Breast epithelium (tissue), 4 donors: ENCODE data around the gene ANKS1B. TPM values are rescaled to one million over a fixed set of nuclear protein-coding genes. Genes with fewer than 3 reads are reported as not detected.
"Not testable (repeated sequence)": the region's sequence is repeated elsewhere in the genome, so short reads cannot be mapped to it uniquely, and the experiment has no call there.

Source experiments
- DNase-seq, 2 donors: peaks; one replicate each; pipeline ENCODE4 v3.0.0-alpha.2; 2019; ENCODE audit warnings: low spot score in 2 of 2
- H3K27ac ChIP-seq, 2 donors: fragments of 200-600 bp; sonication (generic) in 1 of 2; one replicate each; pipeline ENCODE4 v1.5.1; 2016 to 2019; ENCODE audit warnings: mild to moderate bottlenecking in 1 of 2
- H3K27me3 ChIP-seq, 2 donors: fragments of 200-600 bp; sonication (generic) in 1 of 2; one replicate each; pipeline versions ENCODE4 v1.5.1 to v1.6.0; 2017 to 2019; ENCODE audit warnings: control low read depth in 1 of 2, mild to moderate bottlenecking in 1 of 2
- H3K36me3 ChIP-seq: fragments of 200-600 bp; one replicate; pipeline ENCODE4 v1.5.1; 2019
- H3K4me1 ChIP-seq, 2 donors: fragments of 200-600 bp; sonication (generic); one replicate each; pipeline ENCODE4 v1.5.1; 2016 to 2019; ENCODE audit warnings: control low read depth in 1 of 2
- H3K4me3 ChIP-seq, 3 donors: fragments of 200-600 bp; sonication (generic); 1 replicate in 2 of 3; 2 replicates in 1 of 3; pipeline ENCODE4 v1.5.1; 2016 to 2019; ENCODE audit warnings: mild to moderate bottlenecking in 3 of 3, moderate library complexity in 2 of 3
- H3K9me3 ChIP-seq, 2 donors: fragments of 200-600 bp; sonication (generic) in 1 of 2; one replicate each; pipeline ENCODE4 v1.5.1; 2016 to 2019; ENCODE audit warnings: control low read depth in 1 of 2
- POLR2A ChIP-seq: fragments of 450-650 bp; IDR thresholded peaks from one replicate; pipeline ENCODE4 v1.6.1; 2016; ENCODE audit warnings: antibody characterized with exemption, mild to moderate bottlenecking, moderate library complexity
- POLR2AphosphoS5 ChIP-seq, 3 donors: sonication (generic); formaldehyde crosslinking; IDR thresholded peaks; one replicate each; pipeline ENCODE4 v1.6.1; 2017; ENCODE audit warnings: antibody characterized with exemption in 3 of 3
- intact Hi-C: fragments of 100-400 bp; cut with DNase I; formaldehyde crosslinking; loops from one replicate; pipeline ENCODE4 v1.15.1; 2023; ENCODE audit warnings: low total_unique reads
- total RNA-seq, 3 donors: library from RNA; depleted of rRNA; stranded (reverse); fragments of >200 nt; gene quantifications; one replicate each; pipeline ENCODE4 v1.1.0, GENCODE V29; 2016
- TF ChIP-seq, protein P1 (sequence below), 3 donors: fragments of 450-650 bp; IDR thresholded peaks; one replicate each; pipeline ENCODE4 v1.5.1; 2016 to 2017; ENCODE audit warnings: antibody characterized with exemption in 3 of 3, mild to moderate bottlenecking in 3 of 3, moderate library complexity in 3 of 3

ANKS1B gene
- total RNA-seq, 3 donors from 2014 or later: 16.6 to 115 (median 32.4) TPM

- Histone ChIP-seq H3K4me3 (no peak overlapping the region), H3K27ac (no peak overlapping the region), H3K9me3 (no peaks in the 10 kb centered on the region), H3K4me1 (no peaks in the 10 kb centered on the region), H3K36me3 (no peaks in the 10 kb centered on the region), H3K27me3 (no peaks in the 10 kb centered on the region)
- no peak for DNase-seq
- TF ChIP-seq, protein P1, sequence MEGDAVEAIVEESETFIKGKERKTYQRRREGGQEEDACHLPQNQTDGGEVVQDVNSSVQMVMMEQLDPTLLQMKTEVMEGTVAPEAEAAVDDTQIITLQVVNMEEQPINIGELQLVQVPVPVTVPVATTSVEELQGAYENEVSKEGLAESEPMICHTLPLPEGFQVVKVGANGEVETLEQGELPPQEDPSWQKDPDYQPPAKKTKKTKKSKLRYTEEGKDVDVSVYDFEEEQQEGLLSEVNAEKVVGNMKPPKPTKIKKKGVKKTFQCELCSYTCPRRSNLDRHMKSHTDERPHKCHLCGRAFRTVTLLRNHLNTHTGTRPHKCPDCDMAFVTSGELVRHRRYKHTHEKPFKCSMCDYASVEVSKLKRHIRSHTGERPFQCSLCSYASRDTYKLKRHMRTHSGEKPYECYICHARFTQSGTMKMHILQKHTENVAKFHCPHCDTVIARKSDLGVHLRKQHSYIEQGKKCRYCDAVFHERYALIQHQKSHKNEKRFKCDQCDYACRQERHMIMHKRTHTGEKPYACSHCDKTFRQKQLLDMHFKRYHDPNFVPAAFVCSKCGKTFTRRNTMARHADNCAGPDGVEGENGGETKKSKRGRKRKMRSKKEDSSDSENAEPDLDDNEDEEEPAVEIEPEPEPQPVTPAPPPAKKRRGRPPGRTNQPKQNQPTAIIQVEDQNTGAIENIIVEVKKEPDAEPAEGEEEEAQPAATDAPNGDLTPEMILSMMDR (IDR thresholded peaks at IDR 0.05): no peak
- no peak for TF ChIP-seq POLR2A
- intact Hi-C loops: no loop called here
Measured at GRCh38 chr12:99332936-99333591, 651.7 kb downstream of the ANKS1B start.

DNA sequence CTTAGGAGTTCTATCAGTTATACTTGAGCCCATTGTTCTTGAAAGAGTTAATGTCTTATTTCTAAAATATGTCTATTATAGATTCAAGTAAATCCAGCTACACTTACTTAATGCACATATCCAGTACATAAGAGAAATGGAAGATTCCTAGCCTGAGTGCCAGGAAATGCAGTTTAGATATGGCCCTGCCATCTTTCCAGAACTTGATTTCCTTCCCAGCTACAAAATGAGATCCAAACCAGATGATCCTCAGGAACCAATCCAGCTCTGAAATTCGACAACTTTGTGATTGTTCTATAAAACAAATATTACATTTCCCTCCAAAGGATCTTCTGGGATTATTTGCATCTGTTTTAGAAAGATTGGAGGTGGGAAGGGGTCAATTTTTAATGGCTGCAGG is 654.5 kb downstream of the ANKS1B start:
- TF ChIP-seq POLR2A (no peak), POLR2AphosphoS5 (IDR thresholded peaks at IDR 0.05) (no peak)
- TF ChIP-seq, protein P1 (IDR thresholded peaks at IDR 0.05): no peak
- intact Hi-C loops: no loop called here
- Histone ChIP-seq H3K4me1 (no peaks in the 10 kb centered on the region), H3K9me3 (no peaks in the 10 kb centered on the region), H3K27me3 (no peaks in the 10 kb centered on the region), H3K27ac (no peak overlapping the region), H3K36me3 (no peaks in the 10 kb centered on the region), H3K4me3 (no peak overlapping the region)
- no peak for DNase-seq

DNA sequence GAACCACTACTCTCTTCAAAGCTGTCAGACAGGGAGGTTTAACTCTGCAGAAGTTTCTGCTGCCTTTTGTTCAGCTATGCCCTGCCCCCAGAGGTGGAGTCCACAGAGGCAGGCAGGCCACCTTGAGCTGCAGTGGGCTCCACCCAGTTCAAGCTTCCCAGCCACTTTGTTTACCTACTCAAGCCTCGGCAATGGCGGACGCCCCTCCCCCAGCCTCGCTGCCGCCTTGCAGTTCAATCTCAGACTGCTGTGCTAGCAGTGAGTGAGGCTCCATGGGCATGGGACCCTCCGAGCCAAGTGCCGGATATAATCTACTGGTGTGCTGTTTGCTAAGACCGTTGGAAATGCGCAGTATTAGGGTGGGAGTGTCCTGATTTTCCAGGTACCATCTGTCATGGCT is 663.5 kb downstream of the ANKS1B start:
- H3K9me3 ChIP-seq, H3K4me1 ChIP-seq, intact Hi-C loops, DNase-seq, H3K27ac ChIP-seq, H3K27me3 ChIP-seq, H3K4me3 ChIP-seq, H3K36me3 ChIP-seq: not testable (repeated sequence)

DNA sequence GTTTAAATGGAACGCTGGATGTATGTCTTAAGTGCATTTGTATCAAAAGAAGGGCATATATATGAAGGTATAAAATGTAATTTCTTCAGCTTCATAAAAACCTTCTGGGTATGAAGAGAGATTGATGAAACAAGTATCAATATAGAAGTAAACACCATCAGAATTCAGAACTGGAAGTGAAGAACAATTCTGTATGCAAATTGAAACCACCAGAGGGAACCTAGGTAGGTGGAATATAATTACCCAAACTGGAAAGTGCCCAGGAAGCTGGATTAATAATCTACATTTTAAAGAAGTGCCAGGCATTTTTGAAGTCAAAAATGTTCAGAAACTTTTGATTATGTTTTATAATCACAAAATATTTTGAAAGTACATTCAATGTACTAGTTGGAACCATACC is 673.4 kb downstream of the ANKS1B start:
- TF ChIP-seq POLR2A: no peak
- no peak for TF ChIP-seq POLR2AphosphoS5 (IDR thresholded peaks at IDR 0.05)
- TF ChIP-seq, protein P1 (IDR thresholded peaks at IDR 0.05): no peak

DNA sequence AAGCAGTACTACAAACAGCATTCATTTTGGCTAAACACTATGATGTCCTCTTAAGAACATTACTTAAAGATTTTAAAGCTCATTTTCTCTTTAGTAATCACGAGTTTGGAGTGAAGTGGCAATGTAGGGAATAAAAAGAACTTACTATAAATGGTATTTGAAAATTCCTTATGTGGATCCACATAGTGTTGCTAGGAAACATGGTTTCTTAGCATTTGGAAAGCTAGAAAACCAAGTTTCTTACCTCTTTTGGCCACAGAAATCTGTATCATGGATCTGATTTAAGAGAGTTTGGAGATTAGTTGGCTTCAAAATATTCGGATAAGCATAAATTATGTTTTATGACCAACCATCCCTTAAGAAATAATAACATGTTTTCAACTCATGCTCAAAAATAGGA is 674.9 kb downstream of the ANKS1B start:
- H3K27ac ChIP-seq: no peak overlapping the region
- intact Hi-C loops: loop anchor here (5.0 kb wide), 1 partner anchor 238 kb away; no protein-coding TSS in a partner anchor
- no peaks in the 10 kb centered on the region for H3K4me1 ChIP-seq
- DNase-seq: no peak
- H3K36me3 ChIP-seq: no peaks in the 10 kb centered on the region
- H3K27me3 ChIP-seq: no peaks in the 10 kb centered on the region
- peaks cover 9 to 11% of the 10 kb centered on the region in 2 donors for H3K9me3 ChIP-seq
- no peak for TF ChIP-seq POLR2AphosphoS5 (IDR thresholded peaks at IDR 0.05)
- TF ChIP-seq, protein P1 (IDR thresholded peaks at IDR 0.05): no peak
- H3K4me3 ChIP-seq: no peak overlapping the region

More for the DNA sequence above, 673.4 kb downstream of the ANKS1B start:
- H3K36me3 ChIP-seq: no peaks in the 10 kb centered on the region
- no peak for DNase-seq
- peaks cover 11 to 12% of the 10 kb centered on the region in 2 donors for H3K9me3 ChIP-seq
- no peak overlapping the region for H3K4me3 ChIP-seq
- no peak overlapping the region for H3K27ac ChIP-seq
- intact Hi-C loops: no loop called here
- no peaks in the 10 kb centered on the region for H3K27me3 ChIP-seq
- H3K4me1 ChIP-seq: no peaks in the 10 kb centered on the region

DNA sequence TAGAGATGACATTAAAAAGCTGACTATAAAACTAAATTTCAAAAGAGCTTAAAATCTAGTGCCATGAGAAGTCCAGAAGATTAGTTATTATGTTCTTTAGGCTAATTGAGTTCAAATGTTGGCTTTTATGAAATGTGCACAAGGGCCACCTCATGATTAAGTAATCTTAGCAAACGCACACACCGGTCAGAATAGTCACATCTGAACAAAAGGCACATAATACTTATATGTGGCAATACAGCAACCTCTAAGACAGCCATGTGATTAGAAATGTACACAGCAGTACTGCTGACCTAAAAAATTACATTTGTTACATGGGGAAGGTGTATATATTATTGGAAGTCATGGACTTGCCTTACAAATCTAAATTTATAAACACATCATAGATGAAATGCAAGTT is 681.9 kb downstream of the ANKS1B start:
- Histone ChIP-seq H3K4me1 (no peaks in the 10 kb centered on the region), H3K9me3 (no peaks in the 10 kb centered on the region), H3K36me3 (no peaks in the 10 kb centered on the region), H3K4me3 (no peak overlapping the region), H3K27me3 (no peaks in the 10 kb centered on the region), H3K27ac (no peak overlapping the region)
- TF ChIP-seq POLR2AphosphoS5 (IDR thresholded peaks at IDR 0.05) (no peak), POLR2A (no peak)
- TF ChIP-seq, protein P1 (IDR thresholded peaks at IDR 0.05): no peak
- no peak for DNase-seq
- intact Hi-C loops: no loop called here
